Upper lobe of left lung (tissue), 4 donors: ENCODE results near the gene LRBA.

Source experiments
- POLR2A ChIP-seq, 4 donors: fragments of 450-650 bp; IDR thresholded peaks; one replicate each; pipeline ENCODE4 v1.5.1; 2016 to 2017; ENCODE audit warnings: antibody characterized with exemption in 4 of 4, mild to moderate bottlenecking in 2 of 4
- POLR2AphosphoS5 ChIP-seq, 2 donors: sonication (generic); formaldehyde crosslinking; IDR thresholded peaks; one replicate each; pipeline ENCODE4 v1.5.1; 2017; ENCODE audit warnings: antibody characterized with exemption in 2 of 2

- TF ChIP-seq POLR2A (IDR thresholded peaks at IDR 0.05) (no peak), POLR2AphosphoS5 (IDR thresholded peaks at IDR 0.05) (no peak)
Observed at GRCh38 chr4:150570862-150571261, 444.2 kb downstream of the LRBA start.
